HG03196 (cell line): ENCODE data around the gene IMPDH2.
A peak's percentile ranks its signal among the peaks of the same experiment; 100 is the strongest.

Experiments used
- ATAC-seq: cut with Tn5 transposase; IDR thresholded peaks from one replicate; pipeline ENCODE4 v1.9.1; 2021; ENCODE audit not compliant: unreplicated experiment

IMPDH2 gene

GRCh38 chr3:49028673-49029562, at the start of gene IMPDH2:
Gene IMPDH2, minus strand, starts transcription at chr3:49029398. Its CDS starts 48 bp downstream, at chr3:49029350.
- peak; percentile 85 for ATAC-seq

GRCh38 chr3:49076646-49077045, 47.4 kb upstream of the IMPDH2 start:
- no peak for ATAC-seq

DNA sequence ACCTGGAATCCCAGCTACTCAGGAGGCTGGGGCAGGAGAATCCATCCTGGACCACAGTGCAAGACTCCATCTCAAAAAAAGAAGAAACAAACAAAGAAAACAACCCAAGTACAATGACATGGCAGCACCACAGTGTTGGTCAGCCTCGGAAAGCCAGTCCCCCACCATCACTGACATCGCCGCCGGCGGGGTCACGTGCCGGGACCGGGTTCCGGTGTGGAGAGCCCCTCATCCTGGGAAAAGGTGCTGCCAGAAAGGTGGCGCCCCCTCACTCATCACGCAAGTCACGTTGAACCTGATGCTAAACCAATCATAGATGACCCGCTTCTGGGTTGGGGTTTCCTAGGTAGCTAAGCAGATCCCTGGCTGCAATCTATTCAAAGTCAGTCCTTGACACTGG, 46.9 kb upstream of the IMPDH2 start:
- ATAC-seq, result no peak

DNA sequence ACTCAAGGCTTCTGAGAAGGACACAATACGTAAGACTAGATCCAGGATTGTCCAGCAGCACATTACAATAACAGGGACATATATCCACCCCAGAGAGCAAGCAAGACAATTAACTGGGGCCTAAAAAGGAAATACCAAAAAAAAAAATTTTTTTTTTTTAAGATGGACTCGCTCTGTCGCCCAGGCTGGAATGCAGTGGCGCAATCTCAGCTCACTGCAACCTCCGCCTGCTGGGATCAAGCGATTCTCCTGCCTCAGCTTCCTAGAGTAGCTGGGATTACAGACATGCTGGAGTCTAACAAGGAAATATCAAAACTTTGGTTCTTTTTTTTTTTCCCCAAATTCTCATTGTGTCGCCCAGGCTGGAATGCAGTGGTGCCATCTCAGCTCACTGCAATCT, 28.8 kb upstream of the IMPDH2 start:
- ATAC-seq, result no peak

DNA sequence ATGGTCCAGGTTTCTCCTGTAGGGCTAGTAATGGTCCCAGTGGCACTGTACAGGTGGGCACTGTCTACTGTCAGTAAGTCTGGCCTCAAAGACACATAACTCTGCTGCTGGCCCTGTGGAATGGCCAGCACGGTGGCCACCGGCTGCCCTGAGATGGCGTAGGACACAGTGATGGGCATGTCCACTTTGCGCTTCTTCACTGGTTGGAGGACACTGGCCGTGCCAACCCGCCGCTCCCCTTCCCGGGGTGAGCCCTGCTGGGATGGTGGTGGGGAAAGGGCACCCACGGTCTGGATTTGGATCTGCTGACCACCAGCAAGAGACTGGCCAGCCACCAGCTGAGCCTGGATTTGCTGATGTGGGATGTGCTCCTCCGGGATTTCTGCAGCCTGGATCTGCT, 28.1 kb upstream of the IMPDH2 start:
- no peak for ATAC-seq

GRCh38 chr3:49054344-49054862, 25.2 kb upstream of the IMPDH2 start:
- ATAC-seq, result no peak

DNA sequence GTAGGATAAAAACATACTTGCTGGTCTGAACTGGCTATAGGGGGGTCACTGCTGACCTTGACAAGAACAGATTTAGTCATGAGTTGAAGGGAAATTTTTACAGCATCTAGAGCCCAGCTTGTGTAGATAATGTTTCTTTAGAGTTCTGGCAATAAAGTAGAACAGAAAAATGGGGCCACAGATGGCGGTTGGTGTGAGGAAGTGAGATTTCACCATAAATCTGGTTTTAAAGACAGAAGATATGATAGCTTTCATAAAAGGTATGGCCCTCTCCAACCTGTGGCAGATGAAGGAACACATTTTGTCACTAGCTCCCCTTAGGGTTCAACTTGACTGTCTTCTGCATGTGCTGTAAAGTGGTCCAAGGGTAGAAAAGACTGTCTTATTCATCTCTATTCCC, 24.3 kb upstream of the IMPDH2 start:
- no peak for ATAC-seq

DNA sequence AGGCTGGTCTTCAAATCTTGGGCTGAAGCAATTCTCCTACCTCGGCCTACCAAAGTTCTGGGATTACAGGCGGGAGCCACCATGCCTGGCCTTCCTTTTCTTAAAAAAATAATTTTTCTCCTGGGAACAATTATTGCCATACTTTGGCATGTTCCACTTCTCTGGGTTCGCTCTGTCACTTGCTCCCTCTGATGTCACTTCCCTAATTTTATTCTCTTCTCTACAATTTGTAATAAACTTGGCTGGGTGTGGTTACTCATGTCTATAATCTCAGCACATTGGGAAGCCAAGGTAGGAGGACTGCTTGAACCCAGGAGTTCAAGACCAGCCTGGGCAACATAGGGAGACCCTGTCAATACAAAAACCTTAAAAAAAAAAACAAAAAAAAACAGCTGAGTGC, 6.1 kb upstream of the IMPDH2 start:
- ATAC-seq, result no peak

DNA sequence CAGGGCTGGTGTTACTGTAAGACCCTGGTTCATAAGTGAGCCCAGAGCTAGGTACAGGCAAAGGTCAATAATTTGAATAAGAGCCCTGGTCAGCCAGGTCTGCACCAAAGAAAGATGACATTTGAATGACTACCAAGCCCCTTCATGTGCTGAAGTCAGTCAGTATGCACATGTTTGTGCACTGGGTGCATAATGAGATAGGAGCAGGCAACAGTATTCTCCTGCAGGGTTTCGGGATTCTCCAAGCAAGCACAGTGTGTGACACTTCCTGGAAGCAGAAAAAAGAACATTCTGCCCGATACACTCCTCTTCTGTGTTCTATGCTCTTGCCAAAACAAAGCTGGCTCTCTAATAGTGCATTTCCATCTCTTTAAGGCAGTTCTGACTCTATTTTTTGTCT, 5.5 kb upstream of the IMPDH2 start:
- no peak for ATAC-seq

- no peak for ATAC-seq
Measured at GRCh38 chr3:49032646-49033304, 3.6 kb upstream of the IMPDH2 start.

DNA sequence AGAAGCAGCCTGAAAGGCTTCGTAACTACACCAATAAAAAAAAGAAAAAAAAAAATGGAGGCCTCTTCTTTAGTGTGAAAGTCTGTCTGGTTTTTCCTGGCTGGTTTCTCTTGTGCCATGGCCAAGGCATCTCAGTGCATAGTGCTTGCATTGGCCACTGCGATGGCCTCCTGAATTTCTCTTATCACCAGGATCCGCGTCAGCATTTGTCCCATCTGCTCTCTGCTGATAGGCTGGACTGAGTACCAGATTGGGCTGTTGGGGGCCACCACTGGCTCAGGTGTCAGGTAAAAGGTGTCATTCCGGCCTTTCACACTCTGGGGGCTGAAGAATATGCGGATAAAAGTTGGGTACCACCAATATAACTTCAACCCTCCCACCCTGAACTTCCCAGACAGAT, 1.1 kb upstream of the IMPDH2 start:
- ATAC-seq, result no peak

- ATAC-seq, result no peak
Measured at GRCh38 chr3:49029563-49029884, 326 bp upstream of the IMPDH2 start.

DNA sequence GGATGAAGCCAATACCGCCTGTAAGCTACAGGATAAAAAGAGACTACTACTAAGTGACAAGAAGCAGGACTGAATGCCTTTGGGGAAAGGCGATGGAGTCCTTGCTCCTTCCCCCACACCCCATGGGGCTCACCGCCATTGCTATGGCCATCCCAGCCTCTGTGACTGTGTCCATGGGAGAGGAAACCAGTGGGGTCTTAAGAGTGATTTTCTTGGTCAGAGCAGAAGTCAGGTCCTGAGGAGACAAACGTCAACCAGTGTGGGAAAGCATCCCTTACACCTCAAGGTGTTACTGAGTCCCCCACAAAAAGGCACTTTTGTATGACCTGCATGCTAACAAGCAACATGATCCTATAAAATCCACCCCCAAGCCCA, 913 bp downstream of the IMPDH2 start:
- no peak for ATAC-seq

- no peak for ATAC-seq
Measured at GRCh38 chr3:49027634-49028033, 1.6 kb downstream of the IMPDH2 start.

DNA sequence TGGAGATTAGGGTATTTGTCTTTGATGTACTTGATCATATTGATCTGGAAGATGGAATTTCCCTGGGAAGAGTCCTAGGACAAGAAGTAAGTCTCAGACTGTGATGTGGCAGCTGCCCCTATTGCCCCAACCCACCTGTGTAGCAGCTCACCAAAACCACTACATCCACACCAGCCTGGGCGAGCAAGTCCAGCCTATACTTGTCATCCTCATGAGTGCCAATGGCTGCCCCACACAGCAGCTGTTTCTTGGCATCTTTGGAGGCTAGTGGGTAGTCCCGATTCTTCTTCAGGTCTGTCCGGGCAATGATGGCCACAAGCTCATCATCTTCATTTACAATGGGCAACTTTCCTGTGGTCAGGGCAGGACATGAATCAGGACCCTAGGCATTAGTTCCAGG, 2.7 kb downstream of the IMPDH2 start:
- no peak for ATAC-seq

DNA sequence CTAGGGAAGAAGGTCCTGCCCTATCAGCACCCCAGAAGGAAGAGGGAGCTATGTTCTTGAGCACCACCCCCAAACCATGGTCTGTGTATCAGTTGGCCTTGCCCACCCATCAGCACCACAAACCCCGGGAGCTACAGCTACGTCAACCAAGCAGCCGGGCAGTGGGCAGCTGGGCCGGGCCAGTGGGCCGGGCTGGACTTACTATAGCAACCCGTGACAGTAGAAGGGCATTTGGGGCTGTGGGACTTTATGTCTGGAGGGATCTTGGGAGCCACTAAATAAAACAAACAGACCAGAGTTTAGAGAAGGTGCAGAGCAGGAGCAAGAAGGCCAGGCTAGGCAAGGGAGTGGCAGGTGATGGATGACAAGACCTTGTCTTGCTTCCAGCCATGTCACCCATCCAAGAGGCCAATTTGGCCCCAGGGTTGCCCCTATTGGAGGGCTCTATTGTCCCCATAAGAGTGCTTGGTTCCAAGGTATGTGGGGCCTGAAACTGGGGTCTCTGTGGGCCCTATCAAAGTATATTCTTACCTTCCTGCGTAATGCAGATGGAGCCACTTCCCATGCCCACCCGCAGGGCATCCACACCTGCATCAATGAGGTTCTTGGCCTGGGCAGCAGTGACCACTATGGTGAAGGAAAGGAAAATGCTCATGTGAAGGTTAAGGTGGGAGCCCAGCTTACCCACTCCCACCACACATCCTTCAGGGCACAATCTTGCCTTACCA, 3.2 kb downstream of the IMPDH2 start:
- ATAC-seq, result no peak

- ATAC-seq, result no peak
Measured at GRCh38 chr3:49025005-49025792, 4.0 kb downstream of the IMPDH2 start.

- ATAC-seq, result no peak
Measured at GRCh38 chr3:49024449-49024848, 4.7 kb downstream of the IMPDH2 start.

GRCh38 chr3:49023775-49024174, 5.4 kb downstream of the IMPDH2 start:
- ATAC-seq, result no peak

GRCh38 chr3:49022688-49023171, 6.5 kb downstream of the IMPDH2 start:
- ATAC-seq, result no peak
